Measurements from ENCODE around the gene ARHGEF3.

- TF ChIP-seq CTCF (IDR thresholded peaks at IDR 0.05; ENCODE audit: low read depth, low read length, poor library complexity, severe bottlenecking) = no peak
- TF ChIP-seq EZH2phosphoT487 (IDR thresholded peaks at IDR 0.05; ENCODE audit: borderline replicate concordance, low read length) = no peak
Observed at GRCh38 chr3:56732109-56732508, 69.6 kb downstream of the ARHGEF3 start.
